ENCODE measurements around the gene PGF. TPM values are rescaled to one million over a fixed set of nuclear protein-coding genes. Genes with fewer than 3 reads are reported as not detected.

Gene PGF
- total and polyA plus RNA-seq, 2 experiments from 2014 or later, result 25.0 to 31.0 TPM

DNA sequence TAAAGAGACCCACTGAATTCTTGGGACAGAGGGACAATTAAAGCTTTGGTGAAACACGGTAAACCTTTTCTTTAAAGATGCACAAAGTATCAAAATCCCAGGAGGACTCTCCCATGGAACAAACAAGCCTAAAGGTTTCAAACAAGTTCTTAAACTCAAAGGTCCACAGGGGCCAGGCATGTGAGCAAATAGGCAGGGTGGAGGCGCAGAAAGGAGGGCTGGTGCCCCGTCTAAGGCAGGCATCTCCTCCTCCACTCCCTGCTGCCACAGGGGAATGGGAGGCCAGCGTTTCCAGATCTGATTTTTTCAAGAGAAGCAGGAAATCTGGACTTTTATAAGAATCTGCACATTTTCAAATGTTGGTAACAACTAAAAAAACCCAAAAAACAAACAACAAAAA, 40.0 kb downstream of the PGF start:
- Histone ChIP-seq H3K9me3 (ENCODE audit: low read depth) (no peaks in the 10 kb centered on the region), H3K79me2 (no peaks in the 10 kb centered on the region), H3K4me1 (ENCODE audit: insufficient read depth) (no peaks in the 10 kb centered on the region), H4K20me1 (ENCODE audit: insufficient read depth, poor library complexity, severe bottlenecking) (no peaks in the 10 kb centered on the region), H3K36me3 (replicated peaks; ENCODE audit: insufficient read depth, low read depth) (no peaks in the 10 kb centered on the region), H2AFZ (no peak overlapping the region), H3K9me2 (replicated peaks; ENCODE audit: insufficient read depth) (no peaks in the 10 kb centered on the region), H3K4me2 (no peak overlapping the region), H3K4me3 (no peak overlapping the region), H3K27me3 (no peaks in the 10 kb centered on the region), H3K27ac (no peak overlapping the region)
- DNase-seq (ENCODE audit: low spot score), result no peak
- 80% methylated on average over 4 of the region's 4 CpGs for WGBS (ENCODE audit: low lambda C conversion rate, missing lambda C conversion rate)
- TF ChIP-seq, protein P1, sequence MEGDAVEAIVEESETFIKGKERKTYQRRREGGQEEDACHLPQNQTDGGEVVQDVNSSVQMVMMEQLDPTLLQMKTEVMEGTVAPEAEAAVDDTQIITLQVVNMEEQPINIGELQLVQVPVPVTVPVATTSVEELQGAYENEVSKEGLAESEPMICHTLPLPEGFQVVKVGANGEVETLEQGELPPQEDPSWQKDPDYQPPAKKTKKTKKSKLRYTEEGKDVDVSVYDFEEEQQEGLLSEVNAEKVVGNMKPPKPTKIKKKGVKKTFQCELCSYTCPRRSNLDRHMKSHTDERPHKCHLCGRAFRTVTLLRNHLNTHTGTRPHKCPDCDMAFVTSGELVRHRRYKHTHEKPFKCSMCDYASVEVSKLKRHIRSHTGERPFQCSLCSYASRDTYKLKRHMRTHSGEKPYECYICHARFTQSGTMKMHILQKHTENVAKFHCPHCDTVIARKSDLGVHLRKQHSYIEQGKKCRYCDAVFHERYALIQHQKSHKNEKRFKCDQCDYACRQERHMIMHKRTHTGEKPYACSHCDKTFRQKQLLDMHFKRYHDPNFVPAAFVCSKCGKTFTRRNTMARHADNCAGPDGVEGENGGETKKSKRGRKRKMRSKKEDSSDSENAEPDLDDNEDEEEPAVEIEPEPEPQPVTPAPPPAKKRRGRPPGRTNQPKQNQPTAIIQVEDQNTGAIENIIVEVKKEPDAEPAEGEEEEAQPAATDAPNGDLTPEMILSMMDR (IDR thresholded peaks at IDR 0.05; ENCODE audit: poor library complexity), result no peak
- TF ChIP-seq EZH2phosphoT487 (IDR thresholded peaks at IDR 0.05; ENCODE audit: low read depth, severe bottlenecking, unreplicated experiment) (no peak), EZH2 (IDR thresholded peaks at IDR 0.05; ENCODE audit: borderline replicate concordance) (no peak)

DNA sequence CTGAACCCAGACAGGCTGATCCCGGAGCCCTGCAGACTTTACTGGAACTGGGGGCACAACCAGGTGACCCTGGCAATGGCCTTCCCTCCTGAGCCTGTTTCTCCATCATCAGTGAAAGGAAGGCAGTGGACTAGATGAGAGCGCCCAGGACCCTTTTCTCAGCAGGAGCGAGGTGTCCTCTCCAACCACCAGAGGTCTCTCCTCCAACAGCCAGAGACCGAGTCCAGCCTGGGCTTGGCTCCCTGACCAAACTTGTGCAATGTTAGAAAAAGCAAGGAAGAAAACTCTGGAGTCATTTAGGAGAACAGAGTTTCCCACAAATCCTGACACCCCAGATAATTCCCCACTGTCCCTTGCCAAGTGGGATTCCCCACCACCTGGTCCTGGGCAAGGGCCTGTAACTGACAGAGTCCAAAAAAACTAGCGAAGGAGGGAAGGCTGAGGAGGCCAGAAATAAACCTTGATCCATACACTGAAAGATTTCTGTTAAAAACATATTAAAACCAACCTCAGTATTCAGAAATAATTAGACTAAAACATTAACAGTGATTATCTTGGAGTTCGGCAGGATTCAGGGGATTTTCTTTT, 41.3 kb downstream of the PGF start:
- H3K27me3 ChIP-seq, result no peaks in the 10 kb centered on the region
- no peaks in the 10 kb centered on the region for H3K9me3 ChIP-seq (ENCODE audit: low read depth)
- 58% methylated on average over 6 of the region's 6 CpGs for WGBS (ENCODE audit: low lambda C conversion rate, missing lambda C conversion rate)
- no peaks in the 10 kb centered on the region for H4K20me1 ChIP-seq (ENCODE audit: insufficient read depth, poor library complexity, severe bottlenecking)
- no peak overlapping the region for H3K4me2 ChIP-seq
- DNase-seq (ENCODE audit: low spot score), result peak; percentile 87
- H3K4me3 ChIP-seq, result no peak overlapping the region
- no peaks in the 10 kb centered on the region for H3K36me3 ChIP-seq (replicated peaks; ENCODE audit: insufficient read depth, low read depth)
- H3K4me1 ChIP-seq (ENCODE audit: insufficient read depth), result no peaks in the 10 kb centered on the region
- H3K9me2 ChIP-seq (replicated peaks; ENCODE audit: insufficient read depth), result no peaks in the 10 kb centered on the region
- H3K79me2 ChIP-seq, result no peaks in the 10 kb centered on the region
- H2AFZ ChIP-seq, result no peak overlapping the region
- no peak for TF ChIP-seq EZH2phosphoT487 (IDR thresholded peaks at IDR 0.05; ENCODE audit: low read depth, severe bottlenecking, unreplicated experiment)
- TF ChIP-seq, protein P1 (IDR thresholded peaks at IDR 0.05; ENCODE audit: poor library complexity), result peak; percentile 85
- H3K27ac ChIP-seq, result no peak overlapping the region

DNA sequence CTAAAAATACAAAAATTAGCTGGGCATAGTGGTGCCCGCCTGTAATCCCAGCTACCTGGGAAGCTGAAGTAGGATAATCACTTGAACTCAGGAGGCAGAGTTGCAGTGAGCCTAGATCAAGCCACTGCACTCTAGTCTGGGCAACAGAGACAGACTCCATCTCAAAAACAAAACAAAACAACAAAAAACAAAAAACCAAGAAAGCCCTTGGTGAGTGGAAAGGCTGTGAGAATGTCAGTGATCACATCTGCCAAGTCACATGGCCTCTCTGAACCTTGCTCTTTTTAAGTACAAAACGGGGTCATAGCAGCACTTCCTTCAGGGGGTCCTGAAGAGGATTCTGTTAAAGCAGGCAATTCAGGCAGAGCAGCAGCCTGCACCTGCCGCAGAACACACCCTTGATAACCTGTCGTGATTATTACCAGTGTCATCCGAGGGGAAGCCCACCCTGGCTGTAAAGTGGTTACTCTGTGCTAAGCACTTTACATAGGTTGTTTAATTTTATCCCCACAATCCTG, 41.9 kb downstream of the PGF start:
- H4K20me1 ChIP-seq (ENCODE audit: insufficient read depth, poor library complexity, severe bottlenecking), result no peaks in the 10 kb centered on the region
- no peak overlapping the region for H3K4me2 ChIP-seq
- DNase-seq (ENCODE audit: low spot score), result no peak
- TF ChIP-seq, protein P1 (IDR thresholded peaks at IDR 0.05; ENCODE audit: poor library complexity), result no peak
- TF ChIP-seq EZH2 (IDR thresholded peaks at IDR 0.05; ENCODE audit: borderline replicate concordance), result no peak
- no peak for TF ChIP-seq EZH2phosphoT487 (IDR thresholded peaks at IDR 0.05; ENCODE audit: low read depth, severe bottlenecking, unreplicated experiment)
- H3K9me2 ChIP-seq (replicated peaks; ENCODE audit: insufficient read depth), result no peaks in the 10 kb centered on the region
- no peaks in the 10 kb centered on the region for H3K79me2 ChIP-seq
- no peaks in the 10 kb centered on the region for H3K9me3 ChIP-seq (ENCODE audit: low read depth)
- H3K27me3 ChIP-seq, result no peaks in the 10 kb centered on the region
- WGBS (ENCODE audit: low lambda C conversion rate, missing lambda C conversion rate), result 70% methylated on average over 5 of the region's 5 CpGs
- no peak overlapping the region for H3K4me3 ChIP-seq
- no peak overlapping the region for H3K27ac ChIP-seq
- H2AFZ ChIP-seq, result no peak overlapping the region
- H3K36me3 ChIP-seq (replicated peaks; ENCODE audit: insufficient read depth, low read depth), result no peaks in the 10 kb centered on the region
- H3K4me1 ChIP-seq (ENCODE audit: insufficient read depth), result no peaks in the 10 kb centered on the region

Measured in hepatocyte (in vitro differentiated cells).